Activated T-cell treated with anti-CD3 and anti-CD28 coated beads for 1 hour (primary cell): ENCODE data around the gene CGREF1.
A peak's percentile ranks its signal among the peaks of the same experiment; 100 is the strongest.
"Not testable (repeated sequence)": the region's sequence is repeated elsewhere in the genome, so short reads cannot be mapped to it uniquely, and the experiment has no call there.

Experiments
- DNase-seq: peaks from one replicate; pipeline ENCODE4 v3.0.0-alpha.2; 2020; ENCODE audit warnings: low read depth

The CGREF1 gene

GRCh38 chr2:27087823-27088410 lies 31.0 kb downstream of the CGREF1 start:
- no peak for DNase-seq

GRCh38 chr2:27086724-27087593 lies 32.0 kb downstream of the CGREF1 start, which contains the start of gene KHK:
TSS of gene KHK (plus strand) at chr2:27086772. CDS start at chr2:27087260, 488 bp downstream.
- no peak for DNase-seq

- DNase-seq = peak; percentile 96
These were observed 32.7 kb downstream of the CGREF1 start for GRCh38 chr2:27086090-27086723.

- DNase-seq = no peak
These were observed 33.2 kb downstream of the CGREF1 start for GRCh38 chr2:27085673-27086089.

GRCh38 chr2:27085062-27085672 lies 33.8 kb downstream of the CGREF1 start:
- DNase-seq = no peak

GRCh38 chr2:27084297-27085061 lies 34.4 kb downstream of the CGREF1 start:
- DNase-seq = no peak

GRCh38 chr2:27083410-27084296 lies 35.3 kb downstream of the CGREF1 start:
- DNase-seq = no peak

GRCh38 chr2:27082773-27083409 lies 36.0 kb downstream of the CGREF1 start:
- DNase-seq = no peak

- DNase-seq = no peak
These were observed 36.8 kb downstream of the CGREF1 start for GRCh38 chr2:27081984-27082772.

- no peak for DNase-seq
These were observed 38.4 kb downstream of the CGREF1 start for GRCh38 chr2:27080603-27080936.

GRCh38 chr2:27080140-27080469 lies 38.8 kb downstream of the CGREF1 start:
- DNase-seq = no peak

- DNase-seq = no peak
These were observed 39.4 kb downstream of the CGREF1 start for GRCh38 chr2:27079233-27080139.

GRCh38 chr2:27078267-27079194 lies 40.4 kb downstream of the CGREF1 start, which contains the start of gene EMILIN1:
TSS of gene EMILIN1 (plus strand) at chr2:27078615. CDS start at chr2:27079066, 451 bp downstream.
- no peak for DNase-seq

GRCh38 chr2:27077231-27077630 lies 41.7 kb downstream of the CGREF1 start:
- DNase-seq = no peak

GRCh38 chr2:27076323-27076722 lies 42.6 kb downstream of the CGREF1 start:
- DNase-seq = no peak

- DNase-seq = not testable (repeated sequence)
These were observed 43.4 kb downstream of the CGREF1 start for GRCh38 chr2:27075566-27075871.

- DNase-seq = peak; percentile 50
These were observed 44.0 kb downstream of the CGREF1 start for GRCh38 chr2:27074738-27075565.
